Smooth muscle cell (in vitro differentiated cells): ENCODE measurements around the gene SLC27A6. TPM values are rescaled to one million over a fixed set of nuclear protein-coding genes. Genes with fewer than 3 reads are reported as not detected.

Source experiments
- DNase-seq: peaks from one replicate; lab custom pipeline; 2025; ENCODE audit not compliant: unreplicated experiment; lab: John Stamatoyannopoulos, UW
- H2AFZ ChIP-seq: fragments of 200-600 bp; sonication (generic); 2 replicates; pipeline ENCODE4 v1.6.0; 2016; ENCODE audit warnings: antibody characterized with exemption, low read depth, mild to moderate bottlenecking
- H3F3A ChIP-seq: fragments of 200-600 bp; sonication (generic); 2 replicates; pipeline ENCODE4 v1.6.0; 2017; ENCODE audit warnings: antibody characterized with exemption, low read depth
- H3K27ac ChIP-seq: fragments of 200-600 bp; sonication (generic); 2 replicates; pipeline ENCODE4 v1.5.1; 2016; ENCODE audit warnings: low read depth, mild to moderate bottlenecking
- H3K27me3 ChIP-seq: fragments of 200-600 bp; sonication (generic); 2 replicates; pipeline ENCODE4 v1.6.1; 2016; ENCODE audit warnings: low read depth, mild to moderate bottlenecking
- H3K36me3 ChIP-seq: fragments of 200-600 bp; sonication (generic); 2 replicates; pipeline ENCODE4 v1.5.1; 2016; ENCODE audit warnings: low read depth
- H3K4me1 ChIP-seq: fragments of 200-600 bp; sonication (generic); 2 replicates; pipeline ENCODE4 v1.5.1; 2016; ENCODE audit warnings: low read depth
- H3K4me2 ChIP-seq: fragments of 200-600 bp; sonication (generic); 2 replicates; pipeline ENCODE4 v1.6.0; 2016; ENCODE audit warnings: mild to moderate bottlenecking
- H3K4me3 ChIP-seq: fragments of 200-600 bp; sonication (generic); 2 replicates; pipeline ENCODE4 v1.5.1; 2016; ENCODE audit warnings: mild to moderate bottlenecking
- H3K79me2 ChIP-seq: fragments of 200-600 bp; sonication (generic); 2 replicates; pipeline ENCODE4 v1.6.0; 2016; ENCODE audit warnings: low read depth, mild to moderate bottlenecking
- H3K9ac ChIP-seq: fragments of 200-600 bp; sonication (generic); 2 replicates; pipeline ENCODE4 v1.6.0; 2016; ENCODE audit warnings: low read depth
- H3K9me3 ChIP-seq: fragments of 200-600 bp; sonication (generic); replicated peaks from 2 replicates; pipeline ENCODE4 v1.5.1; 2016; ENCODE audit warnings: low read depth
- H4K20me1 ChIP-seq: fragments of 200-600 bp; sonication (generic); 2 replicates; pipeline ENCODE4 v1.6.0; 2016; ENCODE audit warnings: low read depth
- CTCF ChIP-seq: fragments of 200-600 bp; sonication (generic); IDR thresholded peaks from 2 replicates; pipeline ENCODE4 v1.5.1; 2017; ENCODE audit warnings: borderline replicate concordance, mild to moderate bottlenecking, antibody characterized with exemption; ENCODE audit not compliant: insufficient read depth, poor library complexity, severe bottlenecking
- WGBS: methylation state at CpG from one replicate; pipeline ENCODE4 v1.1.7; 2016; ENCODE audit warnings: low lambda C conversion rate; 5-methylcytosine and 5-hydroxymethylcytosine counted together
- polyA plus RNA-seq: library from polyadenylated mRNA; unstranded; fragments of >200 nt; fragmentation: Nextera tagmentation; extraction: Ambion mirVana; gene quantifications from 2 replicates; pipeline ENCODE4 v1.2.1, GENCODE V29; 2016
- total RNA-seq: library from RNA; depleted of rRNA; stranded (reverse); fragments of >200 nt; gene quantifications from 2 replicates; pipeline ENCODE4 v1.2.3, GENCODE V29; 2014

The SLC27A6 gene
- total and polyA plus RNA-seq, 2 experiments from 2014 or later, result 0.49 to 2.4 TPM

GRCh38 chr5:128965638-128966302 is 482 bp downstream of the SLC27A6 start:
- Histone ChIP-seq H3K4me1 (peaks cover 5% of the 10 kb centered on the region), H3K4me2 (peak overlapping the region; percentile 98), H3K9ac (no peak overlapping the region), H2AFZ (peak overlapping the region; percentile 81), H3K27ac (no peak overlapping the region), H3K4me3 (peak overlapping the region; percentile 65), H3F3A (no peaks in the 10 kb centered on the region), H4K20me1 (no peaks in the 10 kb centered on the region), H3K79me2 (no peaks in the 10 kb centered on the region), H3K27me3 (peaks cover 36% of the 10 kb centered on the region), H3K9me3 (no peaks in the 10 kb centered on the region), H3K36me3 (no peaks in the 10 kb centered on the region)
- DNase-seq, result no peak
- TF ChIP-seq CTCF, result no peak
- WGBS, result 21% methylated on average over 22 of the region's 24 CpGs

GRCh38 chr5:128966375-128966774 is 1.1 kb downstream of the SLC27A6 start:
- Histone ChIP-seq H3K9me3 (no peaks in the 10 kb centered on the region), H3F3A (no peaks in the 10 kb centered on the region), H3K36me3 (no peaks in the 10 kb centered on the region), H3K4me3 (peak overlapping the region; percentile 65), H3K4me1 (peaks cover 5% of the 10 kb centered on the region), H3K27ac (no peak overlapping the region), H3K79me2 (no peaks in the 10 kb centered on the region), H3K9ac (no peak overlapping the region), H4K20me1 (no peaks in the 10 kb centered on the region), H2AFZ (no peak overlapping the region), H3K4me2 (no peak overlapping the region), H3K27me3 (peaks cover 36% of the 10 kb centered on the region)
- TF ChIP-seq CTCF, result no peak
- 87% methylated on average over 12 of the region's 12 CpGs for WGBS
- no peak for DNase-seq

- Histone ChIP-seq H3K79me2 (no peaks in the 10 kb centered on the region), H3K4me3 (no peak overlapping the region), H4K20me1 (no peaks in the 10 kb centered on the region), H3K9ac (no peak overlapping the region), H3K4me2 (no peak overlapping the region), H3K27me3 (peaks cover 36% of the 10 kb centered on the region), H3K27ac (no peak overlapping the region), H2AFZ (no peak overlapping the region), H3K4me1 (peaks cover 5% of the 10 kb centered on the region), H3K9me3 (no peaks in the 10 kb centered on the region), H3K36me3 (no peaks in the 10 kb centered on the region), H3F3A (no peaks in the 10 kb centered on the region)
- no peak for DNase-seq
- no peak for TF ChIP-seq CTCF
- 85% methylated on average over 3 of the region's 3 CpGs for WGBS
Measured at GRCh38 chr5:128966846-128967245, 1.6 kb downstream of the SLC27A6 start.

GRCh38 chr5:128973244-128973643 is 8.0 kb downstream of the SLC27A6 start:
- 85% methylated on average over 9 of the region's 9 CpGs for WGBS
- Histone ChIP-seq H3K27me3 (no peaks in the 10 kb centered on the region), H3K36me3 (no peaks in the 10 kb centered on the region), H2AFZ (no peak overlapping the region), H4K20me1 (no peaks in the 10 kb centered on the region), H3K4me1 (no peaks in the 10 kb centered on the region), H3K4me2 (no peak overlapping the region), H3K79me2 (no peaks in the 10 kb centered on the region), H3K9ac (no peak overlapping the region), H3F3A (no peaks in the 10 kb centered on the region), H3K4me3 (no peak overlapping the region), H3K27ac (no peak overlapping the region), H3K9me3 (no peaks in the 10 kb centered on the region)
- DNase-seq, result no peak
- TF ChIP-seq CTCF, result no peak
